VCaP (cell line): ENCODE data around the gene TAGLN2.
A peak's percentile ranks its signal among the peaks of the same experiment; 100 is the strongest.

Experiments
- H3K27ac ChIP-seq: fragments of 450-650 bp; 2 replicates; pipeline ENCODE4 v1.5.1; 2017
- TF ChIP-seq, protein P1 (sequence below): fragments of 450-650 bp; conservative IDR thresholded peaks from 2 replicates; pipeline ENCODE4 v1.5.1; 2017; ENCODE audit warnings: mild to moderate bottlenecking, moderate library complexity

Gene TAGLN2

DNA sequence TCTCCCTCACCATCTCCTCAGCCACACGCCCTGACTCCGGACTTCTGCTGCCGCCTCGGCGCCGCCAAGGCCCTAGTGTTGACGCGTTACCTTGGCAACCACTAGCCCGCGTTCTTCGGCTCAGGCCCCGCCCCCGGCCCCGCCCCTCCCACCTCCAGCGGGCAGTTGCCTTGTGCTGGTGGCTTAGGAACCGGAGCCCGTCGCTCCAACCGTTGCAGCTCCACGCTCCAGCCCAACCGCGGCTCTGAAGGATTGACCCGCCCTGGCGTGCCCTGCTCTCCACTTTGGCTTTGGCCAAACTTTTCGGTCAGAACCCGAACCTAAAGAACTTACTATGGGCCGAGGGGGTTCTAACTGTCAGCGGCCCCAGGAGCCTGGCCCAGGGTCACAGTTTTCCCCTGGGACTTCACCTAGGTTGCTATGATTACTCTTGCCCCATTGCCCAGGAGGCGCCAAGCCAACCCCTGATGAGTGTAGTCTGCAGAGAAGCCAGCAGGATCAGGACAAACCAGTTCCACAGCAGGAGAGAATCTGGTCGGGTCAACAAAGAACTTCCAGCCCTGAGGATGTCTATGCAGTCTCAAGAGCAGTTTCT is 25.1 kb downstream of the TAGLN2 start, which contains the start of gene CFAP45:
CFAP45 (minus strand) TSS at position 80 of the 595 bp plus-strand sequence; CDS start at position 13, 67 bp downstream.
- H3K27ac ChIP-seq: peak within 1 kb of the TSS; percentile 75
- TF ChIP-seq, protein P1, sequence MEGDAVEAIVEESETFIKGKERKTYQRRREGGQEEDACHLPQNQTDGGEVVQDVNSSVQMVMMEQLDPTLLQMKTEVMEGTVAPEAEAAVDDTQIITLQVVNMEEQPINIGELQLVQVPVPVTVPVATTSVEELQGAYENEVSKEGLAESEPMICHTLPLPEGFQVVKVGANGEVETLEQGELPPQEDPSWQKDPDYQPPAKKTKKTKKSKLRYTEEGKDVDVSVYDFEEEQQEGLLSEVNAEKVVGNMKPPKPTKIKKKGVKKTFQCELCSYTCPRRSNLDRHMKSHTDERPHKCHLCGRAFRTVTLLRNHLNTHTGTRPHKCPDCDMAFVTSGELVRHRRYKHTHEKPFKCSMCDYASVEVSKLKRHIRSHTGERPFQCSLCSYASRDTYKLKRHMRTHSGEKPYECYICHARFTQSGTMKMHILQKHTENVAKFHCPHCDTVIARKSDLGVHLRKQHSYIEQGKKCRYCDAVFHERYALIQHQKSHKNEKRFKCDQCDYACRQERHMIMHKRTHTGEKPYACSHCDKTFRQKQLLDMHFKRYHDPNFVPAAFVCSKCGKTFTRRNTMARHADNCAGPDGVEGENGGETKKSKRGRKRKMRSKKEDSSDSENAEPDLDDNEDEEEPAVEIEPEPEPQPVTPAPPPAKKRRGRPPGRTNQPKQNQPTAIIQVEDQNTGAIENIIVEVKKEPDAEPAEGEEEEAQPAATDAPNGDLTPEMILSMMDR: no peak

- H3K27ac ChIP-seq: peak overlapping the region; percentile 75
These were observed 25.7 kb downstream of the TAGLN2 start for GRCh38 chr1:159899634-159900033.

GRCh38 chr1:159898527-159898926 is 26.8 kb downstream of the TAGLN2 start:
- H3K27ac ChIP-seq: no peak overlapping the region
- TF ChIP-seq, protein P1: no peak

DNA sequence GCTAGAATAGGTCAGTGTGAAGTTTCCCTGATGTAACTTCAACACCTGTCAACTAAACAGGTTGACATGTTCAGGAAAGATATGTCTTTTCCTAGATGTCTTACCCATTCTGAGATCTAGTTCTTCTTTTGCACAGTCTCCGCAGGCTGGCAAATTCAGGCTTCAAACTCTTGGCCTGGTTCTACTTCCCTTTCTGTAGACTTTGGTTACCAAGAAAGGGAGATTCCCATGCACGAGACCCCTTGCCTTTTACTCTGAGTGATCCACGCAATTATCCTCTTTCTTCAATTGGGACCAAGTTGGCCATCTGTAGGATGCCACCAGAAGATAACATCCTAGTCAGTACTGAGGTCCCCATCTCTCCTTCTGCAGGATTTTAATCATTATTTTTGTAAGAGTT is 27.3 kb downstream of the TAGLN2 start:
- H3K27ac ChIP-seq: no peak overlapping the region
- TF ChIP-seq, protein P1: no peak

- H3K27ac ChIP-seq: no peak overlapping the region
These were observed 28.8 kb downstream of the TAGLN2 start for GRCh38 chr1:159896546-159896930.

GRCh38 chr1:159895836-159896545 is 29.3 kb downstream of the TAGLN2 start:
- TF ChIP-seq, protein P1: no peak
- no peak overlapping the region for H3K27ac ChIP-seq

More at GRCh38 chr1:159896546-159896930, 28.8 kb downstream of the TAGLN2 start:
- TF ChIP-seq, protein P1: no peak

DNA sequence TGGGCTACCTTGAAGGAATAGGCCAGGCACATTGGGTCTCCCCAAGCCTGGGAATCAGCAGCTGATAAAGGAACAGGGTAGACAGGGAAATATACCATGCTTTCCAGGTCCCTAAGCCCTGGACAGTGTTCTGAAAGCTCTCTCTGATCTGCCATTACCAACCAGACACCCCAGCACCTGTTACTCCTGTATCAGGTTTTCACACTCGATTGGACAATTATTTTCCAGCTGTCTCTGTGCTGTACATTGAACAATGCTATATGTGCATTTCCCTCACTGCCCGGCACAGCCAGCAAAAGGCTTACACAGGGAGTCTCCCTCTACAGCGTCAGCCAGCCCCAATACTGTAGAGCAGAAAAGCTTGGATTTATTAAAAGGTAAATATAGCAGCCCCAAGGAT is 30.0 kb downstream of the TAGLN2 start:
- no peak overlapping the region for H3K27ac ChIP-seq
- TF ChIP-seq, protein P1: no peak

GRCh38 chr1:159892944-159893343 is 32.4 kb downstream of the TAGLN2 start:
- TF ChIP-seq, protein P1: 0 out of 2 replicates have a peak, but pooled peaks have one; percentile 15

More at GRCh38 chr1:159892944-159893343, 32.4 kb downstream of the TAGLN2 start:
- no peak overlapping the region for H3K27ac ChIP-seq
